Tibial nerve (tissue), 4 donors: Measurements from ENCODE around the gene SMAD3.

ENCODE experiments used
- CTCF ChIP-seq, 5 experiments: fragments of 200-600 bp in 3 of 5; fragments of 450-650 bp in 2 of 5; sonication (generic) in 3 of 5; IDR thresholded peaks; one replicate each; pipeline ENCODE4 v1.5.1; 2016 to 2019; ENCODE audit warnings: antibody characterized with exemption in 5 of 5, mild to moderate bottlenecking in 3 of 5, moderate library complexity in 2 of 5
- EP300 ChIP-seq, 2 donors: sonication (generic); formaldehyde crosslinking; IDR thresholded peaks; one replicate each; pipeline ENCODE4 v1.6.1; 2017; ENCODE audit warnings: antibody characterized with exemption in 2 of 2, mild to moderate bottlenecking in 1 of 2
- POLR2A ChIP-seq, 2 donors: fragments of 450-650 bp; IDR thresholded peaks; one replicate each; pipeline ENCODE4 v1.6.1; 2017; ENCODE audit warnings: antibody characterized with exemption in 2 of 2, mild to moderate bottlenecking in 2 of 2, moderate library complexity in 2 of 2

- TF ChIP-seq CTCF (IDR thresholded peaks at IDR 0.05), result no peak
- no peak for TF ChIP-seq POLR2A (IDR thresholded peaks at IDR 0.05)
- TF ChIP-seq EP300 (IDR thresholded peaks at IDR 0.05), result no peak
Observed at GRCh38 chr15:67202991-67203390, 137.6 kb downstream of the SMAD3 start.
